Measurements from ENCODE around the gene SLC25A25. TPM values are rescaled to one million over a fixed set of nuclear protein-coding genes. Genes with fewer than 3 reads are reported as not detected.

The SLC25A25 gene
- total RNA-seq, 1 experiment from 2014 or later: 15.5 TPM

GRCh38 chr9:128097543-128098296 lies 29.7 kb downstream of the SLC25A25 start:
- ChIA-PET POLR2A (interaction anchor here (0.6 to 2.9 kb wide), 17 partner anchors 12 to 1897 kb away, joined by 3 to 29 read pairs (median 3); partner anchors contain the start of genes EEIG1, NAIF1 and SLC25A25), CTCF (interaction anchor here (0.9 to 2.4 kb wide), 4 partner anchors 13 to 63 kb away, joined by 5 to 9 read pairs (median 6); no protein-coding TSS in a partner anchor)
- H3K4me3 Mint-ChIP-seq (ENCODE audit: unreplicated experiment): peak overlapping the region; percentile 95
- H3K4me1 Mint-ChIP-seq (ENCODE audit: insufficient read depth, unreplicated experiment): peaks cover 21% of the 10 kb centered on the region
- intact Hi-C loops (cut with micrococcal nuclease): no loop called here
- H3K9me3 Mint-ChIP-seq (ENCODE audit: unreplicated experiment): no peaks in the 10 kb centered on the region
- peaks cover 11% of the 10 kb centered on the region for H3K36me3 Mint-ChIP-seq (ENCODE audit: insufficient read depth, unreplicated experiment)
- peak overlapping the region; percentile 98 for H3K27ac Mint-ChIP-seq (ENCODE audit: low read depth, unreplicated experiment)
- DNase-seq (ENCODE audit: unreplicated experiment): no peak
- TF ChIP-seq CTCF (IDR thresholded peaks at IDR 0.05; ENCODE audit: unreplicated experiment): no peak
- no TSS peak for BruUV-seq (replicated peaks)
- H3K27me3 Mint-ChIP-seq (ENCODE audit: insufficient read depth, unreplicated experiment): no peaks in the 10 kb centered on the region

- Mint-ChIP-seq H3K27ac (ENCODE audit: low read depth, unreplicated experiment) (peak overlapping the region; percentile 98), H3K9me3 (ENCODE audit: unreplicated experiment) (no peaks in the 10 kb centered on the region), H3K4me3 (ENCODE audit: unreplicated experiment) (peak overlapping the region; percentile 95), H3K27me3 (ENCODE audit: insufficient read depth, unreplicated experiment) (no peaks in the 10 kb centered on the region), H3K4me1 (ENCODE audit: insufficient read depth, unreplicated experiment) (peaks cover 17% of the 10 kb centered on the region), H3K36me3 (ENCODE audit: insufficient read depth, unreplicated experiment) (peaks cover 16% of the 10 kb centered on the region)
- intact Hi-C loops (cut with micrococcal nuclease): no loop called here
- ChIA-PET CTCF (interaction anchor here (1.3 to 2.4 kb wide), 3 partner anchors 14 to 19 kb away, joined by 6 to 9 read pairs (median 6); no protein-coding TSS in a partner anchor), POLR2A (interaction anchor here (0.5 to 2.9 kb wide), 24 partner anchors 11 to 1896 kb away, joined by 3 to 29 read pairs (median 3); partner anchors contain the start of genes EEIG1, NAIF1 and SLC25A25)
- no peak for TF ChIP-seq CTCF (IDR thresholded peaks at IDR 0.05; ENCODE audit: unreplicated experiment)
- BruUV-seq (replicated peaks): TSS peak; percentile 90
- peak; percentile 99 for DNase-seq (ENCODE audit: unreplicated experiment)
Observed at GRCh38 chr9:128098297-128099230, 30.5 kb downstream of the SLC25A25 start.

GRCh38 chr9:128099231-128099931 lies 31.3 kb downstream of the SLC25A25 start:
- H3K27ac Mint-ChIP-seq (ENCODE audit: low read depth, unreplicated experiment): peak overlapping the region; percentile 98
- intact Hi-C loops (cut with micrococcal nuclease): no loop called here
- DNase-seq (ENCODE audit: unreplicated experiment): no peak
- H3K4me3 Mint-ChIP-seq (ENCODE audit: unreplicated experiment): peak overlapping the region; percentile 95
- H3K9me3 Mint-ChIP-seq (ENCODE audit: unreplicated experiment): no peaks in the 10 kb centered on the region
- H3K36me3 Mint-ChIP-seq (ENCODE audit: insufficient read depth, unreplicated experiment): peaks cover 24% of the 10 kb centered on the region
- H3K27me3 Mint-ChIP-seq (ENCODE audit: insufficient read depth, unreplicated experiment): no peaks in the 10 kb centered on the region
- peaks cover 12% of the 10 kb centered on the region for H3K4me1 Mint-ChIP-seq (ENCODE audit: insufficient read depth, unreplicated experiment)
- CTCF ChIA-PET: interaction anchor here (1.4 to 2.4 kb wide), 2 partner anchors 15 to 18 kb away, joined by 3 to 16 read pairs; no protein-coding TSS in a partner anchor
- POLR2A ChIA-PET: interaction anchor here (0.9 to 2.9 kb wide), 9 partner anchors 10 to 312 kb away, joined by 3 to 19 read pairs (median 3); partner anchors contain the start of genes NAIF1 and SLC25A25
- no peak for TF ChIP-seq CTCF (IDR thresholded peaks at IDR 0.05; ENCODE audit: unreplicated experiment)
- BruUV-seq (replicated peaks): no TSS peak
